Liver (tissue), 3 donors: Measurements from ENCODE around the gene TAL1.

ENCODE experiments used
- EGR1 ChIP-seq, 2 donors: IDR thresholded peaks; 2 replicates each; pipeline ENCODE4 v1.6.1; 2016 to 2018; ENCODE audit warnings: antibody characterized with exemption in 2 of 2, low read depth in 2 of 2
- GABPA ChIP-seq, 2 donors: IDR thresholded peaks in 1 of 2; conservative IDR thresholded peaks in 1 of 2; 2 replicates each; pipeline ENCODE4 v1.6.1; 2016; ENCODE audit warnings: antibody characterized with exemption in 2 of 2, mild to moderate bottlenecking in 1 of 2, moderate library complexity in 1 of 2
- JUND ChIP-seq, 2 donors: IDR thresholded peaks; 2 replicates each; pipeline ENCODE4 v1.6.1; 2016; ENCODE audit warnings: antibody characterized with exemption in 2 of 2
- RAD21 ChIP-seq, 2 donors: IDR thresholded peaks; 2 replicates each; pipeline ENCODE4 v1.6.1; 2016; ENCODE audit warnings: antibody characterized with exemption in 2 of 2, mild to moderate bottlenecking in 2 of 2
- SP1 ChIP-seq: IDR thresholded peaks from 2 replicates; pipeline ENCODE4 v1.6.1; 2018; ENCODE audit warnings: antibody characterized with exemption, mild to moderate bottlenecking
- YY1 ChIP-seq: IDR thresholded peaks from 2 replicates; pipeline ENCODE4 v1.6.1; 2016; ENCODE audit warnings: antibody characterized with exemption, mild to moderate bottlenecking
- TF ChIP-seq, protein P1 (sequence below): IDR thresholded peaks from 2 replicates; pipeline ENCODE4 v1.6.1; 2016; ENCODE audit warnings: antibody characterized with exemption, mild to moderate bottlenecking
- TF ChIP-seq, protein P2 (sequence below): fragments of 150-350 bp; IDR thresholded peaks from 2 replicates; pipeline ENCODE4 v1.5.1; 2017; ENCODE audit warnings: improper control_type of control experiment, low read depth, low read length; ENCODE audit not compliant: missing input control
- TF ChIP-seq, protein P3 (sequence below): IDR thresholded peaks from 2 replicates; pipeline ENCODE4 v1.6.1; 2016; ENCODE audit warnings: antibody characterized with exemption
- TF ChIP-seq, protein P4 (sequence below): IDR thresholded peaks from 2 replicates; pipeline ENCODE4 v1.6.1; 2016; ENCODE audit warnings: antibody characterized with exemption
- donor health status: healthy.
- donor health status: healthy.

DNA sequence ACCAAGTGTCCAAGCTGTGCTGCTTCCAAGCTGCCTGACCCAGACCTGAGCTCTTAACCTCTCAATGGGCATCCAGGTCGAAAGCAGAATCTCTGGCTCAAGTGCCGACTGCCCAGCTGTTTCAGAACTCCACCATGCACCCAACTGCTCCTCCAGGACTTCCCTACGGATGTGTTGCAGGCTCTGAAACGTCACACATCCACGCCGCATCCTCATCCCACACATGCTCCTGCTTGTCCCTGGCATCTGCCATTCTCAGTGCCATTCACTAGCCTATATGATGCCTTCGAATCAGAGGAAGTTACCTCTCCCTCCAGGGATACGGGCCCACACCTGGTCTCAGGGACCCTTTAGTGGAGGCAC lies 53.4 kb downstream of the TAL1 start:
- TF ChIP-seq, protein P1, sequence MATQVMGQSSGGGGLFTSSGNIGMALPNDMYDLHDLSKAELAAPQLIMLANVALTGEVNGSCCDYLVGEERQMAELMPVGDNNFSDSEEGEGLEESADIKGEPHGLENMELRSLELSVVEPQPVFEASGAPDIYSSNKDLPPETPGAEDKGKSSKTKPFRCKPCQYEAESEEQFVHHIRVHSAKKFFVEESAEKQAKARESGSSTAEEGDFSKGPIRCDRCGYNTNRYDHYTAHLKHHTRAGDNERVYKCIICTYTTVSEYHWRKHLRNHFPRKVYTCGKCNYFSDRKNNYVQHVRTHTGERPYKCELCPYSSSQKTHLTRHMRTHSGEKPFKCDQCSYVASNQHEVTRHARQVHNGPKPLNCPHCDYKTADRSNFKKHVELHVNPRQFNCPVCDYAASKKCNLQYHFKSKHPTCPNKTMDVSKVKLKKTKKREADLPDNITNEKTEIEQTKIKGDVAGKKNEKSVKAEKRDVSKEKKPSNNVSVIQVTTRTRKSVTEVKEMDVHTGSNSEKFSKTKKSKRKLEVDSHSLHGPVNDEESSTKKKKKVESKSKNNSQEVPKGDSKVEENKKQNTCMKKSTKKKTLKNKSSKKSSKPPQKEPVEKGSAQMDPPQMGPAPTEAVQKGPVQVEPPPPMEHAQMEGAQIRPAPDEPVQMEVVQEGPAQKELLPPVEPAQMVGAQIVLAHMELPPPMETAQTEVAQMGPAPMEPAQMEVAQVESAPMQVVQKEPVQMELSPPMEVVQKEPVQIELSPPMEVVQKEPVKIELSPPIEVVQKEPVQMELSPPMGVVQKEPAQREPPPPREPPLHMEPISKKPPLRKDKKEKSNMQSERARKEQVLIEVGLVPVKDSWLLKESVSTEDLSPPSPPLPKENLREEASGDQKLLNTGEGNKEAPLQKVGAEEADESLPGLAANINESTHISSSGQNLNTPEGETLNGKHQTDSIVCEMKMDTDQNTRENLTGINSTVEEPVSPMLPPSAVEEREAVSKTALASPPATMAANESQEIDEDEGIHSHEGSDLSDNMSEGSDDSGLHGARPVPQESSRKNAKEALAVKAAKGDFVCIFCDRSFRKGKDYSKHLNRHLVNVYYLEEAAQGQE = no peak
- TF ChIP-seq, protein P2, sequence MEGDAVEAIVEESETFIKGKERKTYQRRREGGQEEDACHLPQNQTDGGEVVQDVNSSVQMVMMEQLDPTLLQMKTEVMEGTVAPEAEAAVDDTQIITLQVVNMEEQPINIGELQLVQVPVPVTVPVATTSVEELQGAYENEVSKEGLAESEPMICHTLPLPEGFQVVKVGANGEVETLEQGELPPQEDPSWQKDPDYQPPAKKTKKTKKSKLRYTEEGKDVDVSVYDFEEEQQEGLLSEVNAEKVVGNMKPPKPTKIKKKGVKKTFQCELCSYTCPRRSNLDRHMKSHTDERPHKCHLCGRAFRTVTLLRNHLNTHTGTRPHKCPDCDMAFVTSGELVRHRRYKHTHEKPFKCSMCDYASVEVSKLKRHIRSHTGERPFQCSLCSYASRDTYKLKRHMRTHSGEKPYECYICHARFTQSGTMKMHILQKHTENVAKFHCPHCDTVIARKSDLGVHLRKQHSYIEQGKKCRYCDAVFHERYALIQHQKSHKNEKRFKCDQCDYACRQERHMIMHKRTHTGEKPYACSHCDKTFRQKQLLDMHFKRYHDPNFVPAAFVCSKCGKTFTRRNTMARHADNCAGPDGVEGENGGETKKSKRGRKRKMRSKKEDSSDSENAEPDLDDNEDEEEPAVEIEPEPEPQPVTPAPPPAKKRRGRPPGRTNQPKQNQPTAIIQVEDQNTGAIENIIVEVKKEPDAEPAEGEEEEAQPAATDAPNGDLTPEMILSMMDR = no peak
- TF ChIP-seq, protein P3, sequence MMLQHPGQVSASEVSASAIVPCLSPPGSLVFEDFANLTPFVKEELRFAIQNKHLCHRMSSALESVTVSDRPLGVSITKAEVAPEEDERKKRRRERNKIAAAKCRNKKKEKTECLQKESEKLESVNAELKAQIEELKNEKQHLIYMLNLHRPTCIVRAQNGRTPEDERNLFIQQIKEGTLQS = no peak
- TF ChIP-seq RAD21 (IDR thresholded peaks at IDR 0.05) = no peak
- TF ChIP-seq YY1 = no peak
- TF ChIP-seq EGR1 (IDR thresholded peaks at IDR 0.05; ENCODE audit: low read depth in 2 of 2) = no peak
- TF ChIP-seq, protein P4, sequence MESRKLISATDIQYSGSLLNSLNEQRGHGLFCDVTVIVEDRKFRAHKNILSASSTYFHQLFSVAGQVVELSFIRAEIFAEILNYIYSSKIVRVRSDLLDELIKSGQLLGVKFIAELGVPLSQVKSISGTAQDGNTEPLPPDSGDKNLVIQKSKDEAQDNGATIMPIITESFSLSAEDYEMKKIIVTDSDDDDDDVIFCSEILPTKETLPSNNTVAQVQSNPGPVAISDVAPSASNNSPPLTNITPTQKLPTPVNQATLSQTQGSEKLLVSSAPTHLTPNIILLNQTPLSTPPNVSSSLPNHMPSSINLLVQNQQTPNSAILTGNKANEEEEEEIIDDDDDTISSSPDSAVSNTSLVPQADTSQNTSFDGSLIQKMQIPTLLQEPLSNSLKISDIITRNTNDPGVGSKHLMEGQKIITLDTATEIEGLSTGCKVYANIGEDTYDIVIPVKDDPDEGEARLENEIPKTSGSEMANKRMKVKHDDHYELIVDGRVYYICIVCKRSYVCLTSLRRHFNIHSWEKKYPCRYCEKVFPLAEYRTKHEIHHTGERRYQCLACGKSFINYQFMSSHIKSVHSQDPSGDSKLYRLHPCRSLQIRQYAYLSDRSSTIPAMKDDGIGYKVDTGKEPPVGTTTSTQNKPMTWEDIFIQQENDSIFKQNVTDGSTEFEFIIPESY = no peak
- no peak for TF ChIP-seq GABPA (IDR thresholded peaks at IDR 0.05 in 1 of 2, conservative IDR thresholded peaks at IDR 0.05 in 1 of 2)
- TF ChIP-seq JUND (IDR thresholded peaks at IDR 0.05) = no peak
- no peak for TF ChIP-seq SP1
